ENCODE results near the gene CREB1.
A peak's percentile ranks its signal among the peaks of the same experiment; 100 is the strongest.

CREB1 gene

DNA sequence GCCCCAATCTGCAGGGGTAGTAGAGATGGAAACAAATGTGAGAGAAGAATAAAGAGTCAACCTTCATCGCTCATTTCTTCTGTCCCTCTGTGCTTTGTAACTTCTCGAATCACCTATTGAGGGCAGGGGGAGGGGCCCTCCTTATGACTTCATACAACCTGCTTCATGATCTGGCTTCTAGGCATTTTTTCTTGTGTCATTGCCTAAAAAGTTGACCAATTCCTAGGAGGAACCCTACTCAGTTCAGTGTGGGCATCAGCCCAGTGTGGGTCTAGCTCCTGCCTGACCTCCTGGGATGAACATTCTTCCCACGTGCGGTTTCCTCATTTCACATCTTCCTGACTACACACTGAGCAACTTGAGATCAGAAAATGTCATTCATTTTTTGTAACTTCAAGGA lies 46.3 kb upstream of the CREB1 start:
- no peak for DNase-seq (ENCODE audit: extremely low read depth, insufficient read length)
- H3K36me3 ChIP-seq (ENCODE audit: control insufficient read depth, insufficient read depth, low read length): no peaks in the 10 kb centered on the region
- TF ChIP-seq CTCF (IDR thresholded peaks at IDR 0.05; ENCODE audit: insufficient read depth, low read length, poor library complexity, severe bottlenecking): no peak
- no peak overlapping the region for H3K4me3 ChIP-seq (replicated peaks; ENCODE audit: low read depth, low read length)
- no peaks in the 10 kb centered on the region for H3K27me3 ChIP-seq (replicated peaks; ENCODE audit: control insufficient read depth, insufficient read depth, low read length)

DNA sequence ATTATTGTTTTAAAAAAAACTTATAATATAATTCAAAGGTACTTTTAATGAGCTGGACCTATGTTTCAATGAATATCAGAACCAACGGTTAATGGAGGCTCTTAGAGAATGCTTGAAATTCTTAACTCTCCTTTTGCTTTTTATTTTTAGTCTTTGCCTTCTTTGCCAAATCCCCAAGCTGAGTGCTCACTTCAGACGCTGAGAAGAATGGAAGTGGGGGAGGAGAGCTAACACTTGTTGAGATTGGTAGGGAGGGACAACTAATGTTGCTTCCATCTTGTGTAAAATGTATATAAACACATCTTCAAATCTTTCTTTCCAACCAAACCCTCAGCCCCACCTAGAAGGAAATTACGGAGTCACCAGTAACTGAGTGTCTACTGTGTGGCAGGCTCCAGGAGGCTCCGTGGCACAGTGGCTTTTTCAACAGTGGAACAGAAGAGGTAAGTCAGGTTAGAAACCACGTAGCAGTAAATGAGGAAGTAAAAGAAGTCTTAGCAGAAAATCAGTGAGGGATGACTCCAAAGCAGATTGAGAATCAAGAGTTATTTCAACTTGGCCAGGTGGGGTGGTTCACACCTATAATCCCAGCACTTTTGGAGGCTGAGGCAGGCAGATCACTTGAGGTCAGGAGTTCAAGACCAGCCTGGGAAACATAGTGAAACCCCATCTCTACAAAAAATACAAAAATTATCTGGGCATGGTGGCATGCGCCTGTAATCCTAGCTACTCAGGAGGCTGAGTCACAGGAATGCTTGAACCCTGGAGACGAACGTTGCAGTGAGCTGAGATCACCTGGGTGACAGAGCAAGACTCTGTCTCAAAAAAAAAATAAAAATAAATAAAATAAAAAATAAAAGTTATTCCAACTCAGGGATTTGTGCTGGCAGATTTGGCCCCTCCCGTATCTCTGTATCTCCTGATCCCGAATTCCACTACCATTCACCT lies 45.0 kb upstream of the CREB1 start:
- DNase-seq (ENCODE audit: extremely low read depth, insufficient read length): peak; percentile 46
- H3K27me3 ChIP-seq (replicated peaks; ENCODE audit: control insufficient read depth, insufficient read depth, low read length): no peaks in the 10 kb centered on the region
- no peaks in the 10 kb centered on the region for H3K36me3 ChIP-seq (ENCODE audit: control insufficient read depth, insufficient read depth, low read length)
- no peak overlapping the region for H3K4me3 ChIP-seq (replicated peaks; ENCODE audit: low read depth, low read length)
- no peak for TF ChIP-seq CTCF (IDR thresholded peaks at IDR 0.05; ENCODE audit: insufficient read depth, low read length, poor library complexity, severe bottlenecking)

GRCh38 chr2:207487650-207488311 lies 42.0 kb upstream of the CREB1 start:
- H3K36me3 ChIP-seq (ENCODE audit: control insufficient read depth, insufficient read depth, low read length): no peaks in the 10 kb centered on the region
- no peak for TF ChIP-seq CTCF (IDR thresholded peaks at IDR 0.05; ENCODE audit: insufficient read depth, low read length, poor library complexity, severe bottlenecking)
- DNase-seq (ENCODE audit: extremely low read depth, insufficient read length): no peak
- H3K27me3 ChIP-seq (replicated peaks; ENCODE audit: control insufficient read depth, insufficient read depth, low read length): no peaks in the 10 kb centered on the region
- no peak overlapping the region for H3K4me3 ChIP-seq (replicated peaks; ENCODE audit: low read depth, low read length)

GRCh38 chr2:207489251-207489650 lies 40.5 kb upstream of the CREB1 start:
- no peak for DNase-seq (ENCODE audit: extremely low read depth, insufficient read length)
- TF ChIP-seq CTCF (IDR thresholded peaks at IDR 0.05; ENCODE audit: insufficient read depth, low read length, poor library complexity, severe bottlenecking): no peak
- no peaks in the 10 kb centered on the region for H3K27me3 ChIP-seq (replicated peaks; ENCODE audit: control insufficient read depth, insufficient read depth, low read length)
- H3K36me3 ChIP-seq (ENCODE audit: control insufficient read depth, insufficient read depth, low read length): no peaks in the 10 kb centered on the region
- no peak overlapping the region for H3K4me3 ChIP-seq (replicated peaks; ENCODE audit: low read depth, low read length)

GRCh38 chr2:207490441-207490840 lies 39.3 kb upstream of the CREB1 start:
- Histone ChIP-seq H3K4me3 (replicated peaks; ENCODE audit: low read depth, low read length) (no peak overlapping the region), H3K36me3 (ENCODE audit: control insufficient read depth, insufficient read depth, low read length) (no peaks in the 10 kb centered on the region), H3K27me3 (replicated peaks; ENCODE audit: control insufficient read depth, insufficient read depth, low read length) (no peaks in the 10 kb centered on the region)
- DNase-seq (ENCODE audit: extremely low read depth, insufficient read length): no peak
- TF ChIP-seq CTCF (IDR thresholded peaks at IDR 0.05; ENCODE audit: insufficient read depth, low read length, poor library complexity, severe bottlenecking): no peak
